Panc1 (cell line): ENCODE measurements around the gene MLST8. TPM values are rescaled to one million over a fixed set of nuclear protein-coding genes. Genes with fewer than 3 reads are reported as not detected.

Experiments
- ATAC-seq: fragments of 200-7000 bp; cut with Tn5 transposase; 2 replicates; pipeline ENCODE4 v1.9.1; 2020; ENCODE audit warnings: mild to moderate bottlenecking, moderate library complexity
- Bru-seq: library from RNA; stranded (reverse); fragments of 400-500 nt; gene quantifications from one replicate; lab custom pipeline; 2021; lab: Mats Ljungman, UMichigan
- BruChase-seq, 2 experiments: library from RNA; stranded (reverse); fragments of 400-500 nt; gene quantifications; one replicate each; lab custom pipeline; 2021; lab: Mats Ljungman, UMichigan
- BruUV-seq: library from RNA; stranded (reverse); fragments of 400-500 nt; replicated peaks from 2 replicates; lab custom pipeline; 2021; lab: Mats Ljungman, UMichigan
- CTCF ChIA-PET: fragments of 300-600 bp; sonication (Branson Sonifier 250); formaldehyde crosslinking; loops from one replicate; lab custom pipeline; 2022; ENCODE audit warnings: antibody characterized with exemption; lab: Charles Lee
- POLR2A ChIA-PET: fragments of 300-600 bp; sonication (Branson Sonifier 250); formaldehyde crosslinking; loops from one replicate; lab custom pipeline; 2022; ENCODE audit warnings: antibody characterized with exemption; lab: Charles Lee
- DNase-seq: peaks from one replicate; pipeline ENCODE4 v3.0.0-alpha.2; 2010; ENCODE audit warnings: low read depth, low spot score
- H3K27ac ChIP-seq: 2 replicates; pipeline ENCODE4 v1.5.1; 2011; ENCODE audit warnings: mild to moderate bottlenecking, low read length, inconsistent platforms
- H3K27me3 ChIP-seq: fragments of 200-500 bp; sonication (Bioruptor generic); 2 replicates; pipeline ENCODE4 v1.6.0; 2014; ENCODE audit warnings: low read length, inconsistent platforms; ENCODE audit not compliant: control insufficient read depth, insufficient read depth
- H3K36me3 ChIP-seq: fragments of 200-500 bp; sonication (Bioruptor generic); 2 replicates; pipeline ENCODE4 v1.5.1; 2014; ENCODE audit warnings: inconsistent platforms, mild to moderate bottlenecking, low read length, moderate library complexity; ENCODE audit not compliant: control insufficient read depth, insufficient read depth
- H3K4me1 ChIP-seq: 2 replicates; pipeline ENCODE4 v1.5.1; 2011; ENCODE audit warnings: inconsistent platforms, mild to moderate bottlenecking, low read length, moderate library complexity; ENCODE audit not compliant: control insufficient read depth, insufficient read depth
- H3K4me3 ChIP-seq, 2 experiments: 2 replicates each; pipeline ENCODE4 v1.5.1; 2011 to 2012; ENCODE audit warnings: low read depth in 2 of 2, low read length in 2 of 2, mild to moderate bottlenecking in 2 of 2, inconsistent platforms in 1 of 2, moderate library complexity in 1 of 2
- H3K9me3 ChIP-seq: fragments of 200-500 bp; sonication (Bioruptor generic); 2 replicates; pipeline ENCODE4 v1.5.1; 2014; ENCODE audit warnings: low read depth, mild to moderate bottlenecking, inconsistent platforms, low read length, moderate library complexity; ENCODE audit not compliant: control insufficient read depth, insufficient read depth
- CTCF ChIP-seq: fragments of 450-650 bp; IDR thresholded peaks from 2 replicates; pipeline ENCODE4 v1.5.1; 2017; ENCODE audit warnings: mild to moderate bottlenecking
- POLR2AphosphoS5 ChIP-seq: IDR thresholded peaks from 2 replicates; pipeline ENCODE4 v1.6.1; 2012; ENCODE audit warnings: mild to moderate bottlenecking, low read depth, low read length, moderate library complexity
- REST ChIP-seq, 2 experiments: IDR thresholded peaks; 2 replicates each; pipeline ENCODE4 v1.6.1; 2011 to 2012; ENCODE audit warnings: low read depth in 2 of 2, control low read depth in 1 of 2, low read length in 1 of 2, mild to moderate bottlenecking in 1 of 2, moderate library complexity in 1 of 2; ENCODE audit not compliant: insufficient read depth in 1 of 2
- SIN3A ChIP-seq: IDR thresholded peaks from 2 replicates; pipeline ENCODE4 v1.6.1; 2012; ENCODE audit warnings: low read depth, mild to moderate bottlenecking, low read length, moderate library complexity, borderline replicate concordance; ENCODE audit not compliant: insufficient read depth
- TCF7L2 ChIP-seq: IDR thresholded peaks from 2 replicates; pipeline ENCODE4 v1.6.1; 2011; ENCODE audit warnings: mild to moderate bottlenecking, low read depth, low read length, inconsistent platforms
- in situ Hi-C: cut with HindIII; loops from 2 replicates; pipeline ENCODE4 v1.10.0; 2016; ENCODE audit warnings: low sequenced_read_pairs, low pct_unique_long_range_greater_than_20kb
- intact Hi-C: fragments of 100-400 bp; cut with micrococcal nuclease; formaldehyde crosslinking; loops from one replicate; pipeline ENCODE4 v1.10.0; 2022; ENCODE audit not compliant: unreplicated experiment
- long read RNA-seq: library from polyadenylated mRNA; unstranded; transcript quantifications from one replicate; pipeline ENCODE4 v2.0.0, GENCODE V29; 2021; ENCODE audit not compliant: unreplicated experiment
- polyA plus RNA-seq: library from polyadenylated mRNA; unstranded; fragments of >200 nt; gene quantifications from one replicate; pipeline ENCODE4 v1.2.1, GENCODE V29; 2012; ENCODE audit warnings: missing spikeins; ENCODE audit not compliant: insufficient read length
- total RNA-seq: library from RNA; stranded (reverse); gene quantifications from one replicate; pipeline ENCODE4 v1.2.1, GENCODE V29; 2021; ENCODE audit not compliant: unreplicated experiment

Gene MLST8
- total RNA-seq: 91.1 TPM
- 129 TPM for polyA plus RNA-seq
- percentile 71 among the genes with signal in this experiment for Bru-seq, nascent RNA
- BruChase-seq, experiment 1, labeled RNA remaining after a 2-hour chase: percentile 71 among the genes with signal in this experiment
- percentile 86 among the genes with signal in this experiment for BruChase-seq, experiment 2, labeled RNA remaining after a 6-hour chase
- long read RNA-seq, transcript MLST8-232 (9 exons, 1,870 nt): minor isoform, 29 of 229 reads
- long read RNA-seq, transcript MLST8-230 (8 exons, 2,116 nt): minor isoform, 24 of 229 reads
- long read RNA-seq, transcript MLST8-215 (9 exons, 1,861 nt): minor isoform, 14 of 229 reads
- long read RNA-seq, transcript MLST8-203 (9 exons, 1,691 nt): major isoform, 55 of 229 reads
- long read RNA-seq, partial matches to known transcripts: 49 of 229 reads
- long read RNA-seq, other reads (novel, unspliced or antisense): 38 of 229 reads

GRCh38 chr16:2205104-2205966, at the start of gene MLST8:
Gene MLST8 (plus strand): TSS chr16:2205454. CDS start chr16:2206086, 632 bp downstream.
- TF ChIP-seq TCF7L2 (0 out of 2 replicates have a peak, but pooled peaks have one; percentile 14), CTCF (no peak), POLR2AphosphoS5 (peak; percentile 90), REST (IDR thresholded peaks at IDR 0.05; ENCODE audit: insufficient read depth in 1 of 2, low read depth in 2 of 2, low read length in 1 of 2) (no peak), SIN3A (0 out of 2 replicates have a peak, but pooled peaks have one; percentile 55)
- DNase-seq (no peak), ATAC-seq (peak; percentile 81)
- peak within 1 kb of the TSS; percentile 93 for H3K27ac ChIP-seq
- no peaks in the 10 kb centered on the region for H3K27me3 ChIP-seq
- H3K9me3 ChIP-seq: no peaks in the 10 kb centered on the region
- CTCF ChIA-PET: no interaction called here
- peaks cover 11% of the 10 kb centered on the region for H3K4me1 ChIP-seq
- in situ Hi-C loops: no loop called here
- H3K36me3 ChIP-seq: no peaks in the 10 kb centered on the region; the same call in 1 of the 2 replicates
- H3K4me3 ChIP-seq: peak within 1 kb of the TSS; percentile 61 to 73
- POLR2A ChIA-PET: interaction anchor here (0.6 kb wide), 1 partner anchor 24 kb away, joined by 5 read pairs; no protein-coding TSS in a partner anchor
- intact Hi-C loops: no loop called here
- BruUV-seq: no TSS peak

- ChIA-PET CTCF (no interaction called here), POLR2A (interaction anchor here (0.6 to 0.9 kb wide), 3 partner anchors 41 to 140 kb away, joined by 3 to 9 read pairs (median 3); partner anchors contain the start of gene ECI1)
- intact Hi-C loops: no loop called here
- DNase-seq: no peak
- H3K4me3 ChIP-seq: peak overlapping the region; percentile 98 to 99
- H3K27me3 ChIP-seq: no peaks in the 10 kb centered on the region
- peaks cover 15% of the 10 kb centered on the region; the same call in 1 of the 2 replicates for H3K36me3 ChIP-seq
- in situ Hi-C loops: no loop called here
- H3K27ac ChIP-seq: peak overlapping the region; percentile 87
- no peaks in the 10 kb centered on the region for H3K9me3 ChIP-seq
- no peak for ATAC-seq
- H3K4me1 ChIP-seq: peaks cover 49% of the 10 kb centered on the region
- BruUV-seq: no TSS peak
- TF ChIP-seq CTCF: no peak
- no peak for TF ChIP-seq POLR2AphosphoS5
Measured at GRCh38 chr16:2155977-2156848, 49.0 kb upstream of the MLST8 start.
